Progenitor cell of endocrine pancreas (in vitro differentiated cells): ENCODE measurements around the gene ALDH1L2. TPM values are rescaled to one million over a fixed set of nuclear protein-coding genes. Genes with fewer than 3 reads are reported as not detected.

ENCODE experiments used
- DNase-seq: peaks from one replicate; pipeline ENCODE4 v3.0.0; 2021; ENCODE audit warnings: low spot score; ENCODE audit not compliant: unreplicated experiment
- H3K27ac Mint-ChIP-seq: 2 replicates; pipeline ENCODE4 v1.8.0; 2021; ENCODE audit warnings: mild to moderate bottlenecking, moderate library complexity, mixed read lengths
- H3K27me3 Mint-ChIP-seq: 2 replicates; pipeline ENCODE4 v1.8.0; 2021; ENCODE audit warnings: mixed read lengths
- H3K36me3 Mint-ChIP-seq: 2 replicates; pipeline ENCODE4 v1.8.0; 2022; ENCODE audit warnings: mixed read lengths; ENCODE audit not compliant: insufficient read depth
- H3K4me1 Mint-ChIP-seq: 2 replicates; pipeline ENCODE4 v1.8.0; 2021; ENCODE audit warnings: low read depth, mixed read lengths
- H3K4me3 Mint-ChIP-seq: 2 replicates; pipeline ENCODE4 v1.8.0; 2021; ENCODE audit warnings: low read depth, mild to moderate bottlenecking, moderate library complexity, mixed read lengths
- H3K9me3 Mint-ChIP-seq: 2 replicates; pipeline ENCODE4 v1.8.0; 2021; ENCODE audit warnings: low read depth, mixed read lengths
- total RNA-seq: library from RNA; stranded (reverse); gene quantifications from 2 replicates; pipeline ENCODE4 v1.2.1, GENCODE V29; 2021
- TF ChIP-seq, protein P1 (sequence below): fragments of 200-600 bp; sonication (generic); IDR thresholded peaks from one replicate; pipeline ENCODE4 v1.5.0; 2021; ENCODE audit warnings: antibody characterized with exemption, mild to moderate bottlenecking; ENCODE audit not compliant: unreplicated experiment

The ALDH1L2 gene
- total RNA-seq, 1 donor from 2014 or later = 0.69 TPM

DNA sequence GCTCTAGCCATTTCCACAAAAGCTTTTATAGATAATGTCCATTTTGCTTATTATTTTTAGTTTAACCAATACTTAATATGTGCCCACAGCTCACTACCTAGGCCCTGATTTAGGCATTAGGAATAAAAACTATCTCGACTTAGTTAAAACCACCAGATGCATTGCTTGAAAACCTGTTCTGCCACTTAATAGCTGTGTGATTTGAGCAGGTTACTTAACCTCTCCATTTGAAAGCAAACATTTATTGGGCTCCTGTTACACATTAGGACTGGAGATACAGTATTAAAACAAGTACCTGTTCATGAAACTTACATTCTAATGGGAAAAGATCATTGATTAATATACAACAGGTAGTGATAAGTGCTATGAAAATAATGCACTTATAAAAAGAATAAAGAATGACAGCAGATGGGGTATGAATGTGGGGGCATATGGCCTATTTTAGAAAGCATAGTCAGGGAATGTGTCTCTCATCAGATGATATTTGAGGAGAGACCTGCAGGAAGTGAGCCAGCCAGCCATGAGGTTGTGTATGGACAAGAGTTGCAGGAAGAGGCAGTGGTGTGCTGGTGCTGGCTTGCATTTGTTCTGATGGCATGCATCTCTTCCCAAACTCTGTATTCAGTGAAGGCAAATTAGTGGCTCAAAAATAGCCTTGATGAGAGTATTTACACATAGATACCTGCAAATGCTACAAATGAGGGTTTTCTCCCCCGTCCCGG, 63.9 kb downstream of the ALDH1L2 start:
- Mint-ChIP-seq H3K27me3 (no peaks in the 10 kb centered on the region), H3K27ac (no peak overlapping the region), H3K9me3 (no peaks in the 10 kb centered on the region), H3K4me3 (no peak overlapping the region), H3K36me3 (peaks cover 2% of the 10 kb centered on the region), H3K4me1 (peaks cover 25% of the 10 kb centered on the region)
- TF ChIP-seq, protein P1, sequence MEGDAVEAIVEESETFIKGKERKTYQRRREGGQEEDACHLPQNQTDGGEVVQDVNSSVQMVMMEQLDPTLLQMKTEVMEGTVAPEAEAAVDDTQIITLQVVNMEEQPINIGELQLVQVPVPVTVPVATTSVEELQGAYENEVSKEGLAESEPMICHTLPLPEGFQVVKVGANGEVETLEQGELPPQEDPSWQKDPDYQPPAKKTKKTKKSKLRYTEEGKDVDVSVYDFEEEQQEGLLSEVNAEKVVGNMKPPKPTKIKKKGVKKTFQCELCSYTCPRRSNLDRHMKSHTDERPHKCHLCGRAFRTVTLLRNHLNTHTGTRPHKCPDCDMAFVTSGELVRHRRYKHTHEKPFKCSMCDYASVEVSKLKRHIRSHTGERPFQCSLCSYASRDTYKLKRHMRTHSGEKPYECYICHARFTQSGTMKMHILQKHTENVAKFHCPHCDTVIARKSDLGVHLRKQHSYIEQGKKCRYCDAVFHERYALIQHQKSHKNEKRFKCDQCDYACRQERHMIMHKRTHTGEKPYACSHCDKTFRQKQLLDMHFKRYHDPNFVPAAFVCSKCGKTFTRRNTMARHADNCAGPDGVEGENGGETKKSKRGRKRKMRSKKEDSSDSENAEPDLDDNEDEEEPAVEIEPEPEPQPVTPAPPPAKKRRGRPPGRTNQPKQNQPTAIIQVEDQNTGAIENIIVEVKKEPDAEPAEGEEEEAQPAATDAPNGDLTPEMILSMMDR = no peak
- no peak for DNase-seq

DNA sequence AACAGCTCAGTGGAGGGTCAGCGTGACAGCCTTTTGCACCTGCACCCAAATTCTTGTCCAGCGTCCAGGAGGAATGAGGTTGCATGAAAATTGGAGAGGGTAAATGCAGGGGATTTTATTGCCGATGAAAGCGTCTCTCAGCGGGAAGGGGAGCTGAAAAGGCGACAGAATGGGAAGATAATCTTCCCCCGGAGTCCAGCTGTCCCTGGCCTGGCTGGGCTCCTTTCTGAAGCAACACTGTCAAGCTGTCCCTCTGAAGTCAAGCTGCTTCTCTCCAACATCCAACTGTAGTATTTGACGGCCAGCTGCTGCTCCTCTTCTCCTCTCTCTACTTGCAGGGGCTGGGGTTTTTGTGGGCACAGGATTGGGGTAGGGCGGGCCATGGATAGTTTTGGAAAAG, 65.5 kb downstream of the ALDH1L2 start:
- Mint-ChIP-seq H3K4me3 (no peak overlapping the region), H3K9me3 (no peaks in the 10 kb centered on the region), H3K36me3 (peaks cover 5% of the 10 kb centered on the region), H3K27me3 (no peaks in the 10 kb centered on the region), H3K27ac (peak overlapping the region; percentile 14), H3K4me1 (peaks cover 12% of the 10 kb centered on the region)
- TF ChIP-seq, protein P1 = no peak
- DNase-seq = no peak

DNA sequence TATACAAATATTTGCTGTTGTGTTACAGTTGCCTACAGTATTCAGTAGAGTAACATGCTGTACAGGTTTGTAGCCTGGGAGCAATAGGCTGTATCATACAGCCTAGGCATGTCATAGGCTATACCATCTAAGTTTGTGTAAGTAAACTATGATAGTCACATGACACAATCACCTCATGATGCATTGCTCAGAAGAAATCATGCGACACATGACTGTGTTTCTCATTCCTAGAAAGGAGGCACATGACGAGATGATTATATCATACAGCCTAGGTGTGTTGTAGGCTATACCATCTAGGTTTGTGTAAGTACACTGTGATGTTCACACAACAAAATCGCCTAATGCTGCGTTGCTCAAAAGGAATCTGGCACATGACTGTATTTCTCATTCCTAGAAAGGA, 66.2 kb downstream of the ALDH1L2 start:
- TF ChIP-seq, protein P1 = no peak
- Mint-ChIP-seq H3K27ac (no peak overlapping the region), H3K4me1 (peaks cover 12% of the 10 kb centered on the region), H3K9me3 (no peaks in the 10 kb centered on the region), H3K36me3 (peaks cover 10% of the 10 kb centered on the region), H3K27me3 (no peaks in the 10 kb centered on the region), H3K4me3 (no peak overlapping the region)
- DNase-seq = no peak

DNA sequence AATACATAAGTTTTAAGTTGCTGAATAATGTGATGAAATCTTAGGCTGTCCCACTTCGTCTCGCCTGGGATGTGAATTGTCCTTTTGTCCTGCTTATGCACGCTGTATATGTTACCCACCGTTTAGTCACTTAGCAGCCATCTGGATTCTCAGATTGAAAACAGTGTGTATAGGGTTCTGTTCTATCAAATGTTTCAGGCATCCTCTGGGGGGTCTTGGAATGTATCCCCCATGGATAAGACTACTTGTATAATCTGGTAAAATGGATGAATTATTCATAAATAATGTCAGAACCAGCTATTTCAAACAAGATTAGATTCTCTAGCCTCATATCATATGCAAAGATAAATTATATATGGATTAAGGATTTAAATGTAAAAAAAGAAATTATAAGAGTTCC, 68.7 kb downstream of the ALDH1L2 start:
- Mint-ChIP-seq H3K27ac (no peak overlapping the region), H3K4me1 (peaks cover 6% of the 10 kb centered on the region), H3K27me3 (no peaks in the 10 kb centered on the region), H3K36me3 (peaks cover 33% of the 10 kb centered on the region), H3K9me3 (peaks cover 12% of the 10 kb centered on the region), H3K4me3 (no peak overlapping the region)
- no peak for DNase-seq
- TF ChIP-seq, protein P1 = no peak

DNA sequence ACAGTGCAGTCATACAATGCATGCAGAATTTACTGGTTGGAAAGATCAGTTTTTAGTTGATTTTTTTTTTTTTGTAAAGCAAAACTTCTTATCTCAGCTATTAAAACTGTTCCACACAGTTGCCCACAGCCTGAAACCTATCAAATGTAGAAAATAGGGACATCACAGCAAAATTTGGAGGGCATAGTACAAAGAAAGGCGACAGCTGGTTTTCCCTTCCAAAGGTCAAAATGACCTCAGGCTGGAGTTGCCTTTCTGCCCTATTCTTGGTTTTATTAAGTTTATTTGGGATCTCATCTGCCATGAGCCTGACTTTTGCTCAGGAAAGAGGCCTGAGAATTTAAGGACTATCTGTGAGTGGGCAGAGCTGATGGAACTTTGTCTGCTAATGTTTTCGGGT, 69.7 kb downstream of the ALDH1L2 start:
- Mint-ChIP-seq H3K36me3 (peaks cover 42% of the 10 kb centered on the region), H3K4me1 (no peaks in the 10 kb centered on the region), H3K4me3 (no peak overlapping the region), H3K27me3 (no peaks in the 10 kb centered on the region), H3K27ac (no peak overlapping the region), H3K9me3 (peaks cover 22% of the 10 kb centered on the region)
- DNase-seq = no peak
- TF ChIP-seq, protein P1 = no peak
